Measurements from ENCODE around the gene PIPOX. TPM values are rescaled to one million over a fixed set of nuclear protein-coding genes. Genes with fewer than 3 reads are reported as not detected.

PIPOX gene
- polyA plus RNA-seq, 1 donor from 2014 or later: 4.4 TPM

GRCh38 chr17:29066606-29067005 lies 23.7 kb downstream of the PIPOX start:
- no peak overlapping the region for H3K27ac ChIP-seq (ENCODE audit: low read length)

DNA sequence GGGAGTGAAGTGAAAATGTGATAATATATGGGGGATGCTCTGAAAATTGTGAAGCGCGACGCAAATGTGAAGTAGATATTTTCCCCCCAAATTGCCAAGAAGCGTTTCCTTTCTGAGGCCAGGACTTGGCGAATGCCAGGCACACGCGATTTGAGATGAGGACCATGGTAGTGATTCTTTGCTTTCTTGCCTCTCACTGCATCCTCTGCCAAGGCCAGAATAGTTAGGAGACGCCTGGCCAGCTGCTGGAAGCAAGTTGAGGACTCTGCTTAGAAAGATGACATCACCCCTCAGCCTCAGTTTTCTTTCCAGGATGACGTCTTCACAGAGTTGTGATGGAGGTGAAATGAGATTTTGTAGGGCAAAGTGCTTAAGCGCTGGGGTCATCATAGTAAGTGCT lies 25.9 kb downstream of the PIPOX start:
- Histone ChIP-seq H3K9me2 (ENCODE audit: insufficient read depth, low read length) (no peaks in the 10 kb centered on the region), H3F3A (ENCODE audit: insufficient read depth, low read length, poor library complexity, severe bottlenecking) (no peaks in the 10 kb centered on the region), H4K20me1 (ENCODE audit: insufficient read depth) (no peaks in the 10 kb centered on the region), H3K9ac (ENCODE audit: low read length) (no peak overlapping the region), H3K9me3 (ENCODE audit: low read length) (no peaks in the 10 kb centered on the region), H3K27me3 (ENCODE audit: insufficient read depth, low read depth, low read length) (no peaks in the 10 kb centered on the region), H3K36me3 (ENCODE audit: insufficient read depth, low read length) (no peaks in the 10 kb centered on the region), H2AFZ (ENCODE audit: low read depth, low read length) (no peak overlapping the region), H3K4me2 (ENCODE audit: low read length) (no peak overlapping the region), H3K79me2 (replicated peaks; ENCODE audit: insufficient read depth, low read length) (no peaks in the 10 kb centered on the region), H3K27ac (ENCODE audit: low read length) (no peak overlapping the region), H3K4me3 (ENCODE audit: low read length) (no peak overlapping the region)
- TF ChIP-seq POLR2AphosphoS5 (IDR thresholded peaks at IDR 0.05) (no peak), RAD21 (conservative IDR thresholded peaks at IDR 0.05) (no peak), EZH2 (IDR thresholded peaks at IDR 0.05; ENCODE audit: borderline replicate concordance, insufficient read depth, low read length, poor library complexity, severe bottlenecking) (no peak), MXI1 (conservative IDR thresholded peaks at IDR 0.05; ENCODE audit: poor library complexity, severe bottlenecking) (no peak), CTCF (IDR thresholded peaks at IDR 0.05; ENCODE audit: poor library complexity, severe bottlenecking) (no peak)

More at GRCh38 chr17:29066606-29067005, 23.7 kb downstream of the PIPOX start:
- Histone ChIP-seq H3K79me2 (replicated peaks; ENCODE audit: insufficient read depth, low read length) (no peaks in the 10 kb centered on the region), H3K4me3 (ENCODE audit: low read length) (no peak overlapping the region), H3K9me2 (ENCODE audit: insufficient read depth, low read length) (no peaks in the 10 kb centered on the region), H3K4me2 (ENCODE audit: low read length) (no peak overlapping the region), H3K36me3 (ENCODE audit: insufficient read depth, low read length) (no peaks in the 10 kb centered on the region), H3K9ac (ENCODE audit: low read length) (no peak overlapping the region), H3K9me3 (ENCODE audit: low read length) (no peaks in the 10 kb centered on the region), H3F3A (ENCODE audit: insufficient read depth, low read length, poor library complexity, severe bottlenecking) (no peaks in the 10 kb centered on the region), H3K27me3 (ENCODE audit: insufficient read depth, low read depth, low read length) (no peaks in the 10 kb centered on the region), H2AFZ (ENCODE audit: low read depth, low read length) (no peak overlapping the region), H4K20me1 (ENCODE audit: insufficient read depth) (no peaks in the 10 kb centered on the region)
- no peak for TF ChIP-seq TAF1 (IDR thresholded peaks at IDR 0.05; ENCODE audit: low read depth)
- TF ChIP-seq CTCF (IDR thresholded peaks at IDR 0.05; ENCODE audit: poor library complexity, severe bottlenecking): no peak
- no peak for TF ChIP-seq POLR2AphosphoS5 (IDR thresholded peaks at IDR 0.05)
- no peak for TF ChIP-seq SMC3 (conservative IDR thresholded peaks at IDR 0.05; ENCODE audit: poor library complexity)
- TF ChIP-seq EZH2 (IDR thresholded peaks at IDR 0.05; ENCODE audit: borderline replicate concordance, insufficient read depth, low read length, poor library complexity, severe bottlenecking): no peak
- no peak for TF ChIP-seq RAD21 (conservative IDR thresholded peaks at IDR 0.05)
- no peak for TF ChIP-seq EP300 (conservative IDR thresholded peaks at IDR 0.05; ENCODE audit: poor library complexity, severe bottlenecking)
- TF ChIP-seq MXI1 (conservative IDR thresholded peaks at IDR 0.05; ENCODE audit: poor library complexity, severe bottlenecking): no peak
- TF ChIP-seq, protein P1, sequence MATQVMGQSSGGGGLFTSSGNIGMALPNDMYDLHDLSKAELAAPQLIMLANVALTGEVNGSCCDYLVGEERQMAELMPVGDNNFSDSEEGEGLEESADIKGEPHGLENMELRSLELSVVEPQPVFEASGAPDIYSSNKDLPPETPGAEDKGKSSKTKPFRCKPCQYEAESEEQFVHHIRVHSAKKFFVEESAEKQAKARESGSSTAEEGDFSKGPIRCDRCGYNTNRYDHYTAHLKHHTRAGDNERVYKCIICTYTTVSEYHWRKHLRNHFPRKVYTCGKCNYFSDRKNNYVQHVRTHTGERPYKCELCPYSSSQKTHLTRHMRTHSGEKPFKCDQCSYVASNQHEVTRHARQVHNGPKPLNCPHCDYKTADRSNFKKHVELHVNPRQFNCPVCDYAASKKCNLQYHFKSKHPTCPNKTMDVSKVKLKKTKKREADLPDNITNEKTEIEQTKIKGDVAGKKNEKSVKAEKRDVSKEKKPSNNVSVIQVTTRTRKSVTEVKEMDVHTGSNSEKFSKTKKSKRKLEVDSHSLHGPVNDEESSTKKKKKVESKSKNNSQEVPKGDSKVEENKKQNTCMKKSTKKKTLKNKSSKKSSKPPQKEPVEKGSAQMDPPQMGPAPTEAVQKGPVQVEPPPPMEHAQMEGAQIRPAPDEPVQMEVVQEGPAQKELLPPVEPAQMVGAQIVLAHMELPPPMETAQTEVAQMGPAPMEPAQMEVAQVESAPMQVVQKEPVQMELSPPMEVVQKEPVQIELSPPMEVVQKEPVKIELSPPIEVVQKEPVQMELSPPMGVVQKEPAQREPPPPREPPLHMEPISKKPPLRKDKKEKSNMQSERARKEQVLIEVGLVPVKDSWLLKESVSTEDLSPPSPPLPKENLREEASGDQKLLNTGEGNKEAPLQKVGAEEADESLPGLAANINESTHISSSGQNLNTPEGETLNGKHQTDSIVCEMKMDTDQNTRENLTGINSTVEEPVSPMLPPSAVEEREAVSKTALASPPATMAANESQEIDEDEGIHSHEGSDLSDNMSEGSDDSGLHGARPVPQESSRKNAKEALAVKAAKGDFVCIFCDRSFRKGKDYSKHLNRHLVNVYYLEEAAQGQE (IDR thresholded peaks at IDR 0.05; ENCODE audit: borderline replicate concordance): no peak

Data from neural cell (in vitro differentiated cells).